PFSK-1 (cell line): ENCODE results near the gene MEI1.

Experiments
- FOXP2 ChIP-seq: optimal IDR thresholded peaks from 2 replicates; pipeline ENCODE3; 2011; ENCODE audit warnings: borderline replicate concordance, control low read depth, inconsistent platforms; ENCODE audit not compliant: insufficient read depth; ENCODE audit errors: extremely low read length, extremely low read depth
- POLR2AphosphoS5 ChIP-seq: IDR thresholded peaks from 2 replicates; pipeline ENCODE4 v1.6.1; 2012; ENCODE audit warnings: low read depth, mild to moderate bottlenecking, control low read depth, low read length, moderate library complexity
- SIN3A ChIP-seq: IDR thresholded peaks from 2 replicates; pipeline ENCODE4 v1.6.1; 2012; ENCODE audit warnings: mild to moderate bottlenecking, low read length, moderate library complexity, borderline replicate concordance; ENCODE audit not compliant: insufficient read depth
- TAF1 ChIP-seq: IDR thresholded peaks from 2 replicates; pipeline ENCODE4 v1.6.1; 2012; ENCODE audit warnings: low read length, control low read depth, borderline replicate concordance; ENCODE audit not compliant: insufficient read depth
- TF ChIP-seq, protein P1 (sequence below), 2 experiments: IDR thresholded peaks; 2 replicates each; pipeline versions ENCODE4 v1.6.1 to v1.8.0; 2011 to 2012; ENCODE audit warnings: low read depth in 2 of 2, low read length in 2 of 2, control low read depth in 1 of 2, inconsistent platforms in 1 of 2, mild to moderate bottlenecking in 1 of 2, moderate library complexity in 1 of 2; ENCODE audit not compliant: insufficient read depth in 1 of 2

MEI1 gene

DNA sequence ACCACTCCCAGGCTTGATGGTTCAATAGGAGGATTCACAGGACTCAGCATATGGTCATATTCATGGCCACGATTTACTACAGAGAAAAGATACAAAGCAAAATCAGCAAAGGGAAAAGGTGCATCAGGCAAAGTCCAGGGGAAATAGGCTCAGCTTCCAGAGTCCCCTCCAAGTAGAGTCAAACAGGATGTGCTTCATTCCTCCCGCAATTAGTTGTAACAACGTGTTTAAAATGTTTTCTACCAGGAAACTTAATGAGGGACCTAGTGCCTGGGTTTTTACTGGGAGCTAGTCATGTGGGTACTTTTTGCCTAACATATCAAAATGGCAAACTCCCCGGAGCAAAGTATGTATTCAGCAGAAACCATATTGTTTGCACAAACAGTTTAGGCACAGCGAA, 118.7 kb downstream of the MEI1 start:
- TF ChIP-seq SIN3A, result no peak
- TF ChIP-seq POLR2AphosphoS5, result no peak
- TF ChIP-seq, protein P1, sequence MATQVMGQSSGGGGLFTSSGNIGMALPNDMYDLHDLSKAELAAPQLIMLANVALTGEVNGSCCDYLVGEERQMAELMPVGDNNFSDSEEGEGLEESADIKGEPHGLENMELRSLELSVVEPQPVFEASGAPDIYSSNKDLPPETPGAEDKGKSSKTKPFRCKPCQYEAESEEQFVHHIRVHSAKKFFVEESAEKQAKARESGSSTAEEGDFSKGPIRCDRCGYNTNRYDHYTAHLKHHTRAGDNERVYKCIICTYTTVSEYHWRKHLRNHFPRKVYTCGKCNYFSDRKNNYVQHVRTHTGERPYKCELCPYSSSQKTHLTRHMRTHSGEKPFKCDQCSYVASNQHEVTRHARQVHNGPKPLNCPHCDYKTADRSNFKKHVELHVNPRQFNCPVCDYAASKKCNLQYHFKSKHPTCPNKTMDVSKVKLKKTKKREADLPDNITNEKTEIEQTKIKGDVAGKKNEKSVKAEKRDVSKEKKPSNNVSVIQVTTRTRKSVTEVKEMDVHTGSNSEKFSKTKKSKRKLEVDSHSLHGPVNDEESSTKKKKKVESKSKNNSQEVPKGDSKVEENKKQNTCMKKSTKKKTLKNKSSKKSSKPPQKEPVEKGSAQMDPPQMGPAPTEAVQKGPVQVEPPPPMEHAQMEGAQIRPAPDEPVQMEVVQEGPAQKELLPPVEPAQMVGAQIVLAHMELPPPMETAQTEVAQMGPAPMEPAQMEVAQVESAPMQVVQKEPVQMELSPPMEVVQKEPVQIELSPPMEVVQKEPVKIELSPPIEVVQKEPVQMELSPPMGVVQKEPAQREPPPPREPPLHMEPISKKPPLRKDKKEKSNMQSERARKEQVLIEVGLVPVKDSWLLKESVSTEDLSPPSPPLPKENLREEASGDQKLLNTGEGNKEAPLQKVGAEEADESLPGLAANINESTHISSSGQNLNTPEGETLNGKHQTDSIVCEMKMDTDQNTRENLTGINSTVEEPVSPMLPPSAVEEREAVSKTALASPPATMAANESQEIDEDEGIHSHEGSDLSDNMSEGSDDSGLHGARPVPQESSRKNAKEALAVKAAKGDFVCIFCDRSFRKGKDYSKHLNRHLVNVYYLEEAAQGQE (IDR thresholded peaks at IDR 0.05; ENCODE audit: insufficient read depth in 1 of 2, low read depth in 2 of 2, low read length in 2 of 2), result no peak
- no peak for TF ChIP-seq FOXP2
- no peak for TF ChIP-seq TAF1

DNA sequence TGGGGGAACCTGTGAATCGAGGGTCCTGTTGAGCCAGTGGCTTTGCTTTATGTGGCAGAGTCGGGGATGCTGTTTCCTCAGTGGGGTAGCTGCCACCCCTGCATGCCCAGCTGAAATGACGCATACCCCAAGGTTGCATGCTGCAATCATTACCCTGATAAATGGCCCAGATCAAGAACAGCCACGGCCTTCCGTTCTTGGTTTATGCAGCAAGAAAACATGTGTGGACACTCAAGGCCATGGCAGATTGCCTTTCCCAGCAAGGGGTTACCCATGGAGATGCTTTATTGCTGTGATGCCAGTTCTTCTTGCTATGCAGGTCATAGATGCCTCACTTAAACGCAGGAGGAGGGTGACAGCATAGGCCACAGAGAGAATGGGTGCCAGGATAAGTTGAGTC, 119.3 kb downstream of the MEI1 start:
- TF ChIP-seq FOXP2 (no peak), TAF1 (no peak), SIN3A (no peak)
- TF ChIP-seq, protein P1 (IDR thresholded peaks at IDR 0.05; ENCODE audit: insufficient read depth in 1 of 2, low read depth in 2 of 2, low read length in 2 of 2), result no peak

- TF ChIP-seq TAF1 (no peak), FOXP2 (no peak), SIN3A (no peak), POLR2AphosphoS5 (no peak)
- TF ChIP-seq, protein P1 (IDR thresholded peaks at IDR 0.05; ENCODE audit: insufficient read depth in 1 of 2, low read depth in 2 of 2, low read length in 2 of 2), result no peak
Measured at GRCh38 chr22:41819257-41819656, 120.0 kb downstream of the MEI1 start.

- TF ChIP-seq SIN3A (no peak), FOXP2 (no peak), TAF1 (no peak), POLR2AphosphoS5 (no peak)
Measured at GRCh38 chr22:41820447-41820846, 121.1 kb downstream of the MEI1 start.

- no peak for TF ChIP-seq TAF1
- no peak for TF ChIP-seq FOXP2
- no peak for TF ChIP-seq SIN3A
- no peak for TF ChIP-seq POLR2AphosphoS5
- TF ChIP-seq, protein P1 (IDR thresholded peaks at IDR 0.05; ENCODE audit: insufficient read depth in 1 of 2, low read depth in 2 of 2, low read length in 2 of 2), result no peak
Measured at GRCh38 chr22:41821471-41822316, 122.4 kb downstream of the MEI1 start.
